A673 (cell line): ENCODE data around the gene OSBP. TPM values are rescaled to one million over a fixed set of nuclear protein-coding genes. Genes with fewer than 3 reads are reported as not detected.

ENCODE experiments used
- BruUV-seq: library from RNA; stranded (reverse); fragments of 400-500 nt; replicated peaks from 2 replicates; lab custom pipeline; 2021; lab: Mats Ljungman, UMichigan
- CTCF ChIA-PET: fragments of 300-600 bp; sonication (Branson Sonifier 250); formaldehyde crosslinking; loops from one replicate; lab custom pipeline; 2022; ENCODE audit warnings: antibody characterized with exemption; lab: Charles Lee
- POLR2A ChIA-PET: fragments of 300-600 bp; sonication (Branson Sonifier 250); formaldehyde crosslinking; loops from one replicate; lab custom pipeline; 2022; ENCODE audit warnings: antibody characterized with exemption; ENCODE audit not compliant: low non-redundant PET; lab: Charles Lee
- DNase-seq: peaks from one replicate; pipeline ENCODE4 v3.0.0-alpha.2; 2015; ENCODE audit warnings: low spot score
- H3K27ac ChIP-seq: fragments of 200-600 bp; sonication (generic); 2 replicates; pipeline ENCODE4 v1.5.1; 2016; ENCODE audit warnings: mixed run types, low read depth, mild to moderate bottlenecking, mixed read lengths, antibody characterized with exemption, low read length; ENCODE audit not compliant: poor library complexity, severe bottlenecking
- H3K27me3 ChIP-seq: fragments of 200-600 bp; sonication (generic); replicated peaks from 2 replicates; pipeline ENCODE4 v1.6.1; 2017; ENCODE audit warnings: mixed run types, low read depth, mild to moderate bottlenecking, mixed read lengths, antibody characterized with exemption, low read length; ENCODE audit not compliant: insufficient read depth, poor library complexity
- H3K36me3 ChIP-seq: fragments of 200-600 bp; sonication (generic); 2 replicates; pipeline ENCODE4 v1.6.1; 2016; ENCODE audit warnings: mixed run types, mild to moderate bottlenecking, mixed read lengths, antibody characterized with exemption, low read length; ENCODE audit not compliant: insufficient read depth, poor library complexity, severe bottlenecking
- H3K4me1 ChIP-seq: fragments of 200-600 bp; sonication (generic); 2 replicates; pipeline ENCODE4 v1.6.1; 2017; ENCODE audit warnings: mixed run types, mild to moderate bottlenecking, mixed read lengths, antibody characterized with exemption, low read length; ENCODE audit not compliant: insufficient read depth, poor library complexity, severe bottlenecking
- H3K4me3 ChIP-seq: fragments of 200-600 bp; sonication (generic); 2 replicates; pipeline ENCODE4 v1.5.1; 2016; ENCODE audit warnings: low read depth, mixed run types, mild to moderate bottlenecking, mixed read lengths, low read length; ENCODE audit not compliant: poor library complexity, severe bottlenecking
- H3K9me3 ChIP-seq: fragments of 200-600 bp; sonication (generic); 2 replicates; pipeline ENCODE4 v1.6.1; 2016; ENCODE audit warnings: mixed run types, low read depth, mild to moderate bottlenecking, mixed read lengths, antibody characterized with exemption, low read length; ENCODE audit not compliant: poor library complexity, severe bottlenecking
- CTCF ChIP-seq: fragments of 300-800, 200-600 bp; sonication (generic); conservative IDR thresholded peaks from 2 replicates; pipeline ENCODE4 v1.5.1; 2017; ENCODE audit warnings: low read depth, mild to moderate bottlenecking, antibody characterized with exemption, low read length, moderate library complexity, mixed read lengths
- EZH2 ChIP-seq: fragments of 200-600 bp; sonication (generic); IDR thresholded peaks from 2 replicates; pipeline ENCODE4 v1.6.1; 2017; ENCODE audit warnings: borderline replicate concordance, low read depth, mild to moderate bottlenecking, mixed read lengths, antibody characterized with exemption, low read length; ENCODE audit not compliant: poor library complexity, severe bottlenecking
- intact Hi-C: fragments of 100-400 bp; cut with micrococcal nuclease; formaldehyde crosslinking; loops from one replicate; pipeline ENCODE4 v1.10.0; 2022; ENCODE audit not compliant: unreplicated experiment
- total RNA-seq: library from RNA; stranded (reverse); gene quantifications from 2 replicates; pipeline ENCODE4 v1.2.3, GENCODE V29; 2021

Gene OSBP
- total RNA-seq, 1 experiment from 2014 or later = 40.7 TPM

- intact Hi-C loops = no loop called here
- Histone ChIP-seq H3K36me3 (peaks cover 73% of the 10 kb centered on the region), H3K27ac (no peak overlapping the region), H3K9me3 (no peaks in the 10 kb centered on the region), H3K4me3 (no peak overlapping the region), H3K4me1 (no peaks in the 10 kb centered on the region), H3K27me3 (no peaks in the 10 kb centered on the region)
- DNase-seq = no peak
- TF ChIP-seq CTCF (no peak), EZH2 (no peak)
- ChIA-PET POLR2A (no interaction called here), CTCF (no interaction called here)
- no TSS peak for BruUV-seq
Measured at GRCh38 chr11:59598961-59599360, 16.6 kb downstream of the OSBP start.

GRCh38 chr11:59584294-59584693 is 31.3 kb downstream of the OSBP start:
- ChIA-PET CTCF (no interaction called here), POLR2A (no interaction called here)
- H3K4me3 ChIP-seq = no peak overlapping the region

DNA sequence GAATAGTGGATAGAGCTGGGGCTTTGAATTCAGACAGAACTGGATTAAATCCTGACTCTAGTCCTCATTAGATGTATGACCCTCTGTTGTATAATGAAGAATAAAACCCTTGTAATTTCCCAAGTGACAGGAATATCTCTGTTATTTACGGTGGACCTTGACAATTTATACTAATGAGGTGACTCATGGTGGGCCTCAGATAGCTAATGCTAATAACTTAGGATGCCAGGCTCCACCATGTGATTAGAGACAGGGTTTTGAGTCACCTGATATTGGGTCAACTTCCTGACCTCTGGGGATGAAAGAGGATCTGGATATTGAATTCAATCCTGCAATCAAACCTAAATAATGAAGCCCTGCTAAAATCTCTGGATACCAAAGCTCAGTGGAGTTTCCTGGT is 33.6 kb downstream of the OSBP start:
- H3K36me3 ChIP-seq = peaks cover 58% of the 10 kb centered on the region
- CTCF ChIA-PET = no interaction called here

More at GRCh38 chr11:59584294-59584693, 31.3 kb downstream of the OSBP start:
- TF ChIP-seq CTCF (no peak), EZH2 (no peak)
- Histone ChIP-seq H3K4me1 (no peaks in the 10 kb centered on the region), H3K27me3 (no peaks in the 10 kb centered on the region), H3K9me3 (peaks cover 8% of the 10 kb centered on the region), H3K27ac (no peak overlapping the region), H3K36me3 (peaks cover 48% of the 10 kb centered on the region)
- BruUV-seq = no TSS peak
- intact Hi-C loops = no loop called here
- no peak for DNase-seq

More for the DNA sequence above, 33.6 kb downstream of the OSBP start:
- TF ChIP-seq CTCF (no peak), EZH2 (no peak)
- no peak for DNase-seq
- Histone ChIP-seq H3K4me1 (no peaks in the 10 kb centered on the region), H3K9me3 (peaks cover 8% of the 10 kb centered on the region), H3K27me3 (no peaks in the 10 kb centered on the region), H3K4me3 (no peak overlapping the region), H3K27ac (no peak overlapping the region)
- POLR2A ChIA-PET = no interaction called here
- intact Hi-C loops = no loop called here
- BruUV-seq = no TSS peak
